Bone marrow (tissue), 2 donors: ENCODE data around the gene PCID2.

Source experiments
- DNase-seq, 2 donors: peaks; one replicate each; lab custom pipeline; 2025; lab: John Stamatoyannopoulos, UW

PCID2 gene

GRCh38 chr13:113187263-113187669 lies 21.2 kb downstream of the PCID2 start:
- peak; percentile 9 to 41 for DNase-seq

GRCh38 chr13:113186061-113186900 lies 22.2 kb downstream of the PCID2 start:
- no peak for DNase-seq

- DNase-seq: no peak
These were observed 23.7 kb downstream of the PCID2 start for GRCh38 chr13:113184568-113185440.

- no peak for DNase-seq
These were observed 24.9 kb downstream of the PCID2 start for GRCh38 chr13:113183450-113184129.

GRCh38 chr13:113182046-113182445 lies 26.4 kb downstream of the PCID2 start:
- no peak for DNase-seq

GRCh38 chr13:113179374-113180230 lies 28.9 kb downstream of the PCID2 start:
- DNase-seq: no peak

- no peak for DNase-seq
These were observed 29.6 kb downstream of the PCID2 start for GRCh38 chr13:113178896-113179167.

GRCh38 chr13:113178070-113178895 lies 30.2 kb downstream of the PCID2 start:
- no peak for DNase-seq

GRCh38 chr13:113176822-113177221 lies 31.6 kb downstream of the PCID2 start:
- DNase-seq: no peak

- peak in 1 of 2 donors; percentile 63 for DNase-seq
These were observed 32.2 kb downstream of the PCID2 start for GRCh38 chr13:113176280-113176679.

- DNase-seq: no peak
These were observed 36.0 kb downstream of the PCID2 start for GRCh38 chr13:113172419-113172926.

- DNase-seq: no peak
These were observed 37.0 kb downstream of the PCID2 start for GRCh38 chr13:113171250-113172125.

GRCh38 chr13:113170511-113170910 lies 38.0 kb downstream of the PCID2 start:
- no peak for DNase-seq

GRCh38 chr13:113169277-113170272 lies 38.9 kb downstream of the PCID2 start:
- no peak for DNase-seq

- no peak for DNase-seq
These were observed 40.3 kb downstream of the PCID2 start for GRCh38 chr13:113168211-113168610.

GRCh38 chr13:113167575-113167974 lies 40.9 kb downstream of the PCID2 start:
- DNase-seq: no peak

GRCh38 chr13:113167155-113167554 lies 41.3 kb downstream of the PCID2 start:
- no peak for DNase-seq

GRCh38 chr13:113166681-113167080 lies 41.8 kb downstream of the PCID2 start:
- no peak for DNase-seq
